OCI-LY1 (cell line): ENCODE data around the gene ARMC3.

ENCODE experiments used
- EZH2 ChIP-seq: fragments of 200-600 bp; sonication (generic), shearing (Covaris generic); IDR thresholded peaks from 2 replicates; pipeline ENCODE4 v1.8.0; 2017; ENCODE audit warnings: borderline replicate concordance, mixed run types, mild to moderate bottlenecking, antibody characterized with exemption, low read length, moderate library complexity, mixed read lengths
- TF ChIP-seq, protein P1 (sequence below): fragments of 200-600 bp; sonication (generic), shearing (Covaris generic); IDR thresholded peaks from 2 replicates; pipeline ENCODE4 v1.5.1; 2017; ENCODE audit warnings: mild to moderate bottlenecking, antibody characterized with exemption, low read length, moderate library complexity, mixed read lengths

DNA sequence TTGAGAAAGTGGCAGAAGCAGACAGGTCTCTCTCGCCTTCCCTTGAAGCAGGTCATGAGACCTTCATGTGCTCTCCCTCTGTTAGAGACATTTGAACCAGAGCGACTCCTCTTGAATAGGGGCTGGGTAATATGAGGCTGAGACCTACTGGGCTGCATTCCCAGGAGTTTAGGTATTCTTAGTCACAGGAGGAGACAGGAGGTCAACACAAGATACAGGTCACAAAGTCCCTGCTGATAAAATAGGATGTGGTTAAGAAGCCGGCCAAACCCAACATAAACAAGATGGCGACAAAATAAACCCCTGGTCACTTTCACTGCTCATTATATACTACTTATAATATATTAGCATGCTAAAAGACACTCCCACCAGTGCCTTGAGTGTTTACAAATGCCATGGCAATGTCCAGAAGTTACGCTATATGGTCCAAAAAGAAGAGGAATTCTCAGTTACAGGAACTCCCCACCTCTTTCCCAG, 124.0 kb downstream of the ARMC3 start:
- TF ChIP-seq, protein P1, sequence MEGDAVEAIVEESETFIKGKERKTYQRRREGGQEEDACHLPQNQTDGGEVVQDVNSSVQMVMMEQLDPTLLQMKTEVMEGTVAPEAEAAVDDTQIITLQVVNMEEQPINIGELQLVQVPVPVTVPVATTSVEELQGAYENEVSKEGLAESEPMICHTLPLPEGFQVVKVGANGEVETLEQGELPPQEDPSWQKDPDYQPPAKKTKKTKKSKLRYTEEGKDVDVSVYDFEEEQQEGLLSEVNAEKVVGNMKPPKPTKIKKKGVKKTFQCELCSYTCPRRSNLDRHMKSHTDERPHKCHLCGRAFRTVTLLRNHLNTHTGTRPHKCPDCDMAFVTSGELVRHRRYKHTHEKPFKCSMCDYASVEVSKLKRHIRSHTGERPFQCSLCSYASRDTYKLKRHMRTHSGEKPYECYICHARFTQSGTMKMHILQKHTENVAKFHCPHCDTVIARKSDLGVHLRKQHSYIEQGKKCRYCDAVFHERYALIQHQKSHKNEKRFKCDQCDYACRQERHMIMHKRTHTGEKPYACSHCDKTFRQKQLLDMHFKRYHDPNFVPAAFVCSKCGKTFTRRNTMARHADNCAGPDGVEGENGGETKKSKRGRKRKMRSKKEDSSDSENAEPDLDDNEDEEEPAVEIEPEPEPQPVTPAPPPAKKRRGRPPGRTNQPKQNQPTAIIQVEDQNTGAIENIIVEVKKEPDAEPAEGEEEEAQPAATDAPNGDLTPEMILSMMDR = no peak
- TF ChIP-seq EZH2 = no peak
